HepG2 (cell line): ENCODE results near the gene CER1. TPM values are rescaled to one million over a fixed set of nuclear protein-coding genes. Genes with fewer than 3 reads are reported as not detected.

Source experiments
- ATAC-seq: fragments of 200-7000 bp; cut with Tn5 transposase; 3 replicates; pipeline ENCODE4 v1.9.1; 2020; ENCODE audit warnings: mild to moderate bottlenecking, moderate library complexity
- BruUV-seq: library from RNA; stranded (reverse); fragments of 400-500 nt; replicated peaks from 2 replicates; lab custom pipeline; 2021; lab: Mats Ljungman, UMichigan
- CTCF ChIA-PET: fragments of 300-600 bp; formaldehyde crosslinking; extraction: SDS; loops from one replicate; lab custom pipeline; 2021; ENCODE audit warnings: low total read pairs, inconsistent platforms, low intra/inter-chr PET ratio; lab: Yijun Ruan, JAX
- POLR2A ChIA-PET: fragments of 350-600 bp; sonication (Branson Sonifier 250); formaldehyde crosslinking; loops from one replicate; lab custom pipeline; 2020; ENCODE audit warnings: antibody characterized with exemption, inconsistent platforms; lab: Yijun Ruan, JAX
- DNase-seq: peaks from one replicate; pipeline ENCODE4 v3.0.0-alpha.2; 2015; ENCODE audit warnings: low spot score
- FAIRE-seq: peaks from 3 replicates; lab custom pipeline; 2011; peaks lifted over from hg19 to GRCh38; lab: Jason Lieb, UNC
- H2AFZ ChIP-seq: one replicate; pipeline ENCODE4 v1.6.1; 2011; ENCODE audit warnings: low read length, inconsistent platforms
- H3K27ac ChIP-seq: fragments of 300-600 bp; 3 replicates; pipeline ENCODE4 v1.8.0; 2011; ENCODE audit warnings: mixed run types, mild to moderate bottlenecking, mixed read lengths, low read length, inconsistent platforms; ENCODE audit not compliant: insufficient read depth; ENCODE audit errors: extremely low read length
- H3K27me3 ChIP-seq, 2 experiments: fragments of 200-600 bp in 1 of 2; 2 replicates in 1 of 2; 3 replicates in 1 of 2; pipeline versions ENCODE4 v1.6.0 to v1.8.0; 2011; ENCODE audit warnings: low read length in 2 of 2, mild to moderate bottlenecking in 2 of 2, moderate library complexity in 2 of 2, inconsistent platforms in 1 of 2; ENCODE audit not compliant: insufficient read depth in 2 of 2, control insufficient read depth in 1 of 2
- H3K36me3 ChIP-seq, 2 experiments: fragments of 200-600 bp in 1 of 2; replicated peaks in 1 of 2; 2 replicates in 1 of 2; 3 replicates in 1 of 2; pipeline versions ENCODE4 v1.5.1 to v1.8.0; 2011; ENCODE audit warnings: low read length in 2 of 2, inconsistent platforms in 1 of 2; ENCODE audit not compliant: insufficient read depth in 2 of 2, control insufficient read depth in 1 of 2
- H3K4me1 ChIP-seq: 2 replicates; pipeline ENCODE4 v1.5.1; 2012; ENCODE audit warnings: low read length, inconsistent platforms; ENCODE audit not compliant: insufficient read depth
- H3K4me2 ChIP-seq: 2 replicates; pipeline ENCODE4 v1.6.0; 2011; ENCODE audit warnings: low read depth, low read length, inconsistent platforms
- H3K4me3 ChIP-seq, 3 experiments: fragments of 200-600 bp in 1 of 3; sonication (generic), shearing (Covaris generic) in 1 of 3; replicated peaks in 1 of 3; 2 replicates each; pipeline ENCODE4 v1.5.1; 2011 to 2016; ENCODE audit warnings: low read length in 3 of 3, inconsistent platforms in 2 of 3, low read depth in 2 of 3, mild to moderate bottlenecking in 2 of 3, control low read depth in 1 of 3, mixed read lengths in 1 of 3; ENCODE audit not compliant: insufficient read depth in 1 of 3
- H3K79me2 ChIP-seq: one replicate; pipeline ENCODE4 v1.6.1; 2011; ENCODE audit warnings: low read length, inconsistent platforms; ENCODE audit not compliant: insufficient read depth
- H3K9ac ChIP-seq: 2 replicates; pipeline ENCODE4 v1.6.0; 2011; ENCODE audit warnings: mild to moderate bottlenecking, low read depth, low read length, inconsistent platforms; ENCODE audit not compliant: insufficient read depth
- H3K9me3 ChIP-seq: 2 replicates; pipeline ENCODE4 v1.5.1; 2012; ENCODE audit warnings: mild to moderate bottlenecking, low read length
- H4K20me1 ChIP-seq: 2 replicates; pipeline ENCODE4 v1.6.0; 2011; ENCODE audit warnings: inconsistent platforms, mild to moderate bottlenecking, low read length, moderate library complexity; ENCODE audit not compliant: insufficient read depth
- ATF7-NPFF ChIP-seq: sonication (generic); formaldehyde crosslinking; IDR thresholded peaks from 2 replicates; pipeline ENCODE4 v1.8.1; 2023; ENCODE audit warnings: mild to moderate bottlenecking, low read depth, missing genetic modification reagents, moderate library complexity
- ESRRA ChIP-seq: sonication (generic); formaldehyde crosslinking; IDR thresholded peaks from 2 replicates; pipeline ENCODE4 v1.5.1; 2020; ENCODE audit warnings: mild to moderate bottlenecking, low read depth, missing genetic modification reagents
- POLR2AphosphoS2 ChIP-seq: IDR thresholded peaks from 2 replicates; pipeline ENCODE4 v1.6.1; 2011; ENCODE audit warnings: low read depth, low read length, improper control_type of control experiment
- SMC3 ChIP-seq: IDR thresholded peaks from 2 replicates; pipeline ENCODE4 v1.6.1; 2011; ENCODE audit warnings: low read length, improper control_type of control experiment
- TFE3 ChIP-seq: IDR thresholded peaks from 2 replicates; pipeline ENCODE4 v1.6.1; 2016
- ZBTB25 ChIP-seq: IDR thresholded peaks from 2 replicates; pipeline ENCODE4 v1.6.1; 2018; ENCODE audit warnings: missing genetic modification reagents
- ZFP36 ChIP-seq: fragments of 150-350 bp; IDR thresholded peaks from 2 replicates; pipeline ENCODE4 v1.6.1; 2018; ENCODE audit warnings: borderline replicate concordance, low read length, low read depth; ENCODE audit not compliant: partially characterized antibody
- ZNF30 ChIP-seq: sonication (generic); formaldehyde crosslinking; IDR thresholded peaks from 2 replicates; pipeline ENCODE4 v1.5.0; 2020; ENCODE audit warnings: mild to moderate bottlenecking, missing genetic modification reagents
- ZNF564 ChIP-seq: sonication (generic); formaldehyde crosslinking; IDR thresholded peaks from 2 replicates; pipeline ENCODE4 v1.8.1; 2023; ENCODE audit warnings: mild to moderate bottlenecking, missing genetic modification reagents
- ZNF646 ChIP-seq: sonication (generic); formaldehyde crosslinking; IDR thresholded peaks from 2 replicates; pipeline ENCODE4 v1.9.0; 2021; ENCODE audit warnings: mild to moderate bottlenecking, missing genetic modification reagents
- ZNF781 ChIP-seq: sonication (generic); formaldehyde crosslinking; IDR thresholded peaks from 2 replicates; pipeline ENCODE4 v1.5.1; 2020; ENCODE audit warnings: borderline replicate concordance, mild to moderate bottlenecking, missing genetic modification reagents; ENCODE audit errors: not compliant biosample characterization
- in situ Hi-C: cut with HindIII; loops from 2 replicates; pipeline ENCODE4 v1.10.0; 2017; ENCODE audit warnings: low pct_unique_long_range_greater_than_20kb; ENCODE audit not compliant: extremely low pct_ligation_motif_present
- intact Hi-C: fragments of 100-400 bp; cut with micrococcal nuclease; formaldehyde crosslinking; loops from one replicate; pipeline ENCODE4 v1.10.0; 2022; ENCODE audit not compliant: unreplicated experiment
- polyA plus RNA-seq, 8 experiments: library from polyadenylated mRNA; depleted of rRNA in 3 of 8; stranded (reverse) in 7 of 8; unstranded in 1 of 8; fragments of >200 nt; fragmentation: Illumina TruSeq in 4 of 8; extraction: Trizol in 4 of 8; gene quantifications; 2 replicates each; pipeline versions ENCODE4 v1.2.1 to v1.2.3, GENCODE V29; 2011 to 2016; ENCODE audit warnings: low read depth in 4 of 8, missing spikeins in 1 of 8, mixed read lengths in 1 of 8; ENCODE audit not compliant: insufficient read depth in 1 of 8
- total RNA-seq, 5 experiments: library from RNA; depleted of rRNA; stranded (reverse); fragments of >200 nt; fragmentation: Illumina TruSeq; extraction: Trizol; gene quantifications; 2 replicates each; pipeline ENCODE4 v1.2.3, GENCODE V29; 2016; ENCODE audit warnings: low read depth in 1 of 5

CER1 gene
- total and polyA plus RNA-seq, 2 of the 13 experiments (the other 11 are each of a cell fraction or from before 2014, with no cell fraction given) = 0.18 TPM; not detected in 1

- no peak for TF ChIP-seq ZBTB25 (CRISPR knock-in tag)
- TF ChIP-seq ATF7-NPFF (CRISPR knock-in tag) = no peak
Observed at GRCh38 chr9:14713187-14713767, 9.3 kb downstream of the CER1 start (continued).

- Histone ChIP-seq H3K4me1 (no peaks in the 10 kb centered on the region), H3K79me2 (no peaks in the 10 kb centered on the region), H3K27ac (no peak overlapping the region), H3K27me3 (peaks cover 0 to 4% of the 10 kb centered on the region in 2 experiments; a peak in 1 of 5 replicates), H4K20me1 (no peaks in the 10 kb centered on the region), H3K4me3 (no peak overlapping the region), H3K9ac (no peak overlapping the region), H3K4me2 (no peak overlapping the region), H3K36me3 (no peaks in the 10 kb centered on the region), H3K9me3 (peaks cover 8% of the 10 kb centered on the region; the same call in 1 of the 2 replicates), H2AFZ (no peak overlapping the region)
- no TSS peak for BruUV-seq
- ChIA-PET POLR2A (no interaction called here), CTCF (no interaction called here)
- TF ChIP-seq ZNF646 (no peak), ZNF564 (no peak), ZFP36 (no peak), POLR2AphosphoS2 (no peak), ESRRA (CRISPR knock-in tag) (no peak), ZNF781 (CRISPR knock-in tag) (no peak), SMC3 (no peak), ZNF30 (no peak), TFE3 (CRISPR knock-in tag) (no peak)
- ATAC-seq (no peak), FAIRE-seq (no peak), DNase-seq (no peak)
- in situ Hi-C loops = no loop called here
- intact Hi-C loops = no loop called here
Observed at GRCh38 chr9:14710804-14711203, 11.7 kb downstream of the CER1 start.
